Heart left ventricle (tissue), 16 donors: ENCODE data around the gene PTPN3. TPM values are rescaled to one million over a fixed set of nuclear protein-coding genes. Genes with fewer than 3 reads are reported as not detected.
A peak's percentile ranks its signal among the peaks of the same experiment; 100 is the strongest.

Experiments used
- ATAC-seq, 4 donors: fragments of 200-7000 bp; cut with Tn5 transposase; one replicate each; pipeline ENCODE4 v1.9.1; 2020 to 2022; ENCODE audit warnings: moderate library complexity in 4 of 4, mild to moderate bottlenecking in 3 of 4, moderate number of reproducible peaks in 1 of 4
- DNase-seq, 5 donors: peaks; one replicate each; pipeline ENCODE4 v3.0.0-alpha.2; 2020
- H3K27ac ChIP-seq, 12 donors: fragments of 200-600 bp; sonication (generic) in 4 of 12; one replicate each; pipeline versions ENCODE4 v1.5.0 to v1.8.0; 2016 to 2022; ENCODE audit warnings: mild to moderate bottlenecking in 2 of 12
- H3K27me3 ChIP-seq, 9 donors: fragments of 200-600 bp; sonication (generic) in 2 of 9; one replicate each; pipeline versions ENCODE4 v1.5.1 to v1.8.0; 2016 to 2022; ENCODE audit warnings: mild to moderate bottlenecking in 3 of 9
- H3K36me3 ChIP-seq, 9 donors: fragments of 200-600 bp; sonication (generic) in 2 of 9; one replicate each; pipeline versions ENCODE4 v1.5.0 to v1.8.0; 2018 to 2022; ENCODE audit warnings: mild to moderate bottlenecking in 2 of 9
- H3K4me1 ChIP-seq, 12 donors: fragments of 200-600 bp; sonication (generic) in 4 of 12; one replicate each; pipeline versions ENCODE4 v1.5.0 to v1.8.0; 2016 to 2022; ENCODE audit warnings: mild to moderate bottlenecking in 3 of 12
- H3K4me3 ChIP-seq, 12 donors: fragments of 200-600 bp; sonication (generic) in 4 of 12; one replicate each; pipeline versions ENCODE4 v1.5.0 to v1.8.0; 2017 to 2022; ENCODE audit warnings: mild to moderate bottlenecking in 9 of 12, moderate library complexity in 4 of 12
- H3K9me3 ChIP-seq, 12 donors: fragments of 200-600 bp; sonication (generic) in 4 of 12; one replicate each; pipeline versions ENCODE4 v1.5.0 to v1.8.0; 2016 to 2022; ENCODE audit warnings: mild to moderate bottlenecking in 1 of 12
- CTCF ChIP-seq, 12 donors: fragments of 200-600 bp; sonication (generic) in 4 of 12; IDR thresholded peaks; one replicate each; pipeline versions ENCODE4 v1.5.0 to v1.8.0; 2018 to 2022; ENCODE audit warnings: antibody characterized with exemption in 12 of 12, mild to moderate bottlenecking in 5 of 12
- POLR2A ChIP-seq, 2 donors: fragments of 450-650 bp; IDR thresholded peaks; one replicate each; pipeline ENCODE4 v1.6.1; 2017; ENCODE audit warnings: antibody characterized with exemption in 2 of 2, mild to moderate bottlenecking in 2 of 2, moderate library complexity in 2 of 2
- WGBS, 4 donors: extraction: QIAGEN DNeasy Blood & Tissue Kit in 2 of 4; methylation state at CpG; one replicate each; pipeline versions ENCODE4 v1.1.5 to v1.1.7; 2013 to 2018; 5-methylcytosine and 5-hydroxymethylcytosine counted together
- intact Hi-C, 10 donors: fragments of 100-400 bp; cut with DNase I; formaldehyde crosslinking; loops; one replicate each; pipeline versions ENCODE4 v1.11.1 to v1.14.2; 2022
- polyA plus RNA-seq, 2 donors: library from polyadenylated mRNA; stranded (reverse); fragments of 200-250 nt; gene quantifications; one replicate each; pipeline ENCODE4 v1.2.3, GENCODE V29; 2013
- total RNA-seq, 9 donors: library from RNA; depleted of rRNA in 2 of 9; stranded (reverse); fragments of >200 nt in 2 of 9; fragmentation: NEBNext Ultra II Directional in 3 of 9; extraction: Animal tissue kit (Norgen Biotek cat#: 25700) in 3 of 9; gene quantifications; one replicate each; pipeline versions ENCODE4 v1.1.0 to v1.2.4, GENCODE V29; 2016 to 2023
- donor health status: ischemic (EF 13 %, LVEDD 7.1; RV severe dilation, severe dysfunction).
- donor health status: healthy with polysubstance abuse.
- donor health status: DM: no; HTN: yes; CAD: no.
- donor health status: DM: no; HTN: no; CAD: no.
- donor health status: ischemic (EF 25% LVEDD 6.9; RV normal size, moderate dysfunction).
- donor health status: ischemic (EF 25% LVEDD 5.7; RV mildly dilated, moderate dysfunction).
- donor health status: healthy.
- donor health status: DM: yes; HTN: yes; CAD: no.
- donor health status: ischemic (EF 35%, LVEDD 5.7; RV mildly dilated, moderate dysfunction).
- donor health status: nonischemic (EF 11% LVEDD 7.7; RV severe dilation, severe dysfunction).
- donor health status: DM: yes; HTN: yes; CAD: no.
- donor health status: PGD.
- donor health status: ischemic (EF 29% LVEDD 5.4; RV normal size, mild dysfunction).
- donor health status: nonischemic (EF 23%, LVEDD 6.1; RV moderate dilation, normal function).

The PTPN3 gene
- total and polyA plus RNA-seq, 11 donors, result 6.9 to 77.0 (median 51.7) TPM

GRCh38 chr9:109414125-109414785, 83.9 kb downstream of the PTPN3 start:
- TF ChIP-seq POLR2A (IDR thresholded peaks at IDR 0.05) (no peak), CTCF (IDR thresholded peaks at IDR 0.05) (no peak)
- WGBS, 4 donors, result 43 to 58% (median 55%) methylated on average over 7 of the region's 7 CpGs
- H3K9me3 ChIP-seq, result no peaks in the 10 kb centered on the region
- no peak overlapping the region for H3K4me3 ChIP-seq
- DNase-seq (no peak), ATAC-seq (no peak)
- H3K36me3 ChIP-seq, result peaks cover 0 to 17% (median 8%) of the 10 kb centered on the region in 9 donors
- H3K27ac ChIP-seq, result peak overlapping the region in 1 of 12 donors; percentile 26
- peaks cover 0 to 52% (median 5%) of the 10 kb centered on the region in 12 donors for H3K4me1 ChIP-seq
- H3K27me3 ChIP-seq, result no peaks in the 10 kb centered on the region
- intact Hi-C loops, result no loop called here

- 48 to 61% (median 51%) methylated on average over 5 of the region's 5 CpGs for WGBS, 4 donors
- no peaks in the 10 kb centered on the region for H3K9me3 ChIP-seq
- ATAC-seq (no peak), DNase-seq (no peak)
- no peak overlapping the region for H3K27ac ChIP-seq
- H3K27me3 ChIP-seq, result no peaks in the 10 kb centered on the region
- peaks cover 0 to 35% (median 21%) of the 10 kb centered on the region in 9 donors for H3K36me3 ChIP-seq
- H3K4me3 ChIP-seq, result no peak overlapping the region
- intact Hi-C loops, result no loop called here
- TF ChIP-seq CTCF (IDR thresholded peaks at IDR 0.05) (peak; percentile 22 to 60 (median 44)), POLR2A (IDR thresholded peaks at IDR 0.05) (no peak)
- peaks cover 0 to 34% (median 3%) of the 10 kb centered on the region in 12 donors for H3K4me1 ChIP-seq
Measured at GRCh38 chr9:109411798-109412352, 86.2 kb downstream of the PTPN3 start.

- Histone ChIP-seq H3K9me3 (no peaks in the 10 kb centered on the region), H3K4me1 (peaks cover 0 to 27% (median 2%) of the 10 kb centered on the region in 12 donors), H3K4me3 (no peak overlapping the region), H3K27me3 (no peaks in the 10 kb centered on the region), H3K27ac (no peak overlapping the region), H3K36me3 (peaks cover 0 to 42% (median 25%) of the 10 kb centered on the region in 9 donors)
- 78 to 87% (median 82%) methylated on average over 10 of the region's 10 CpGs for WGBS, 4 donors
- intact Hi-C loops, result no loop called here
- no peak for DNase-seq
- ATAC-seq, result peak in 2 of 4 donors; percentile 18 to 35
- TF ChIP-seq POLR2A (IDR thresholded peaks at IDR 0.05), result no peak
- TF ChIP-seq CTCF (IDR thresholded peaks at IDR 0.05), result no peak
Measured at GRCh38 chr9:109411069-109411761, 86.9 kb downstream of the PTPN3 start.

GRCh38 chr9:109409773-109410397, 88.2 kb downstream of the PTPN3 start:
- intact Hi-C loops, result no loop called here
- 61 to 63% (median 62%) methylated on average over 12 of the region's 12 CpGs for WGBS, 4 donors
- no peak for ATAC-seq
- no peak overlapping the region for H3K27ac ChIP-seq
- no peak overlapping the region for H3K4me3 ChIP-seq
- peaks cover 0 to 55% (median 35%) of the 10 kb centered on the region in 9 donors for H3K36me3 ChIP-seq
- H3K27me3 ChIP-seq, result no peaks in the 10 kb centered on the region
- TF ChIP-seq POLR2A (IDR thresholded peaks at IDR 0.05) (no peak), CTCF (IDR thresholded peaks at IDR 0.05) (no peak)
- peaks cover 0 to 20% (median 0%) of the 10 kb centered on the region in 12 donors for H3K4me1 ChIP-seq
- no peaks in the 10 kb centered on the region for H3K9me3 ChIP-seq
- DNase-seq, result no peak
